Measurements from ENCODE around the gene DFFA. TPM values are rescaled to one million over a fixed set of nuclear protein-coding genes. Genes with fewer than 3 reads are reported as not detected.

DFFA gene
- total and polyA plus RNA-seq, 2 donors (not counting 1 experiment from before 2014, with no cell fraction given), result 27.8 to 33.5 TPM

GRCh38 chr1:10516925-10517676 lies 44.8 kb upstream of the DFFA start:
- H3K79me2 ChIP-seq (ENCODE audit: control insufficient read depth, insufficient read depth, low read length), result peaks cover 23% of the 10 kb centered on the region
- no peaks in the 10 kb centered on the region for H4K20me1 ChIP-seq (ENCODE audit: control insufficient read depth, extremely low read depth, insufficient read depth, low read length)
- no peak overlapping the region for H3K27ac ChIP-seq (ENCODE audit: insufficient read depth, low read length)
- no peaks in the 10 kb centered on the region for H3K27me3 ChIP-seq (ENCODE audit: control insufficient read depth, insufficient read depth, low read length)
- H3K4me3 ChIP-seq (replicated peaks in 1 of 4; ENCODE audit: control extremely low read depth in 1 of 4, insufficient read depth in 1 of 4, low read depth in 3 of 4, low read length in 4 of 4), result no peak overlapping the region
- no peak overlapping the region for H2AFZ ChIP-seq (ENCODE audit: low read length)
- H3K9ac ChIP-seq (ENCODE audit: insufficient read depth, low read length), result no peak overlapping the region
- H3K36me3 ChIP-seq (ENCODE audit: control insufficient read depth, insufficient read depth, low read length), result no peaks in the 10 kb centered on the region
- H3K4me1 ChIP-seq (ENCODE audit: control insufficient read depth, extremely low read depth, insufficient read depth, low read length), result peaks cover 4% of the 10 kb centered on the region
- no peak for TF ChIP-seq EZH2 (IDR thresholded peaks at IDR 0.05; ENCODE audit: low read length, missing control alignments)
- TF ChIP-seq CTCF (conservative IDR thresholded peaks at IDR 0.05 in 1 of 2, IDR thresholded peaks at IDR 0.05 in 1 of 2; ENCODE audit: low read depth in 1 of 2, low read length in 2 of 2), result no peak
- no peak overlapping the region for H3K4me2 ChIP-seq (ENCODE audit: extremely low read depth, insufficient read depth, low read length)
- no peaks in the 10 kb centered on the region for H3K9me3 ChIP-seq (ENCODE audit: control insufficient read depth, insufficient read depth, low read depth, low read length)
- DNase-seq (ENCODE audit: low read depth in 2 of 2), result no peak

GRCh38 chr1:10515976-10516750 lies 43.8 kb upstream of the DFFA start:
- no peak overlapping the region for H3K4me2 ChIP-seq (ENCODE audit: extremely low read depth, insufficient read depth, low read length)
- DNase-seq (ENCODE audit: low read depth in 2 of 2), result no peak
- H3K79me2 ChIP-seq (ENCODE audit: control insufficient read depth, insufficient read depth, low read length), result peaks cover 24% of the 10 kb centered on the region
- no peak overlapping the region for H2AFZ ChIP-seq (ENCODE audit: low read length)
- no peak overlapping the region for H3K9ac ChIP-seq (ENCODE audit: insufficient read depth, low read length)
- no peaks in the 10 kb centered on the region for H3K36me3 ChIP-seq (ENCODE audit: control insufficient read depth, insufficient read depth, low read length)
- TF ChIP-seq EZH2 (IDR thresholded peaks at IDR 0.05; ENCODE audit: low read length, missing control alignments) (no peak), CTCF (conservative IDR thresholded peaks at IDR 0.05 in 1 of 2, IDR thresholded peaks at IDR 0.05 in 1 of 2; ENCODE audit: low read depth in 1 of 2, low read length in 2 of 2) (no peak)
- H3K27ac ChIP-seq (ENCODE audit: insufficient read depth, low read length), result no peak overlapping the region
- no peaks in the 10 kb centered on the region for H3K27me3 ChIP-seq (ENCODE audit: control insufficient read depth, insufficient read depth, low read length)
- H3K4me1 ChIP-seq (ENCODE audit: control insufficient read depth, extremely low read depth, insufficient read depth, low read length), result peaks cover 8% of the 10 kb centered on the region
- H3K9me3 ChIP-seq (ENCODE audit: control insufficient read depth, insufficient read depth, low read depth, low read length), result no peaks in the 10 kb centered on the region
- no peak overlapping the region for H3K4me3 ChIP-seq (replicated peaks in 1 of 4; ENCODE audit: control extremely low read depth in 1 of 4, insufficient read depth in 1 of 4, low read depth in 3 of 4, low read length in 4 of 4)
- H4K20me1 ChIP-seq (ENCODE audit: control insufficient read depth, extremely low read depth, insufficient read depth, low read length), result no peaks in the 10 kb centered on the region

GRCh38 chr1:10515301-10515975 lies 43.1 kb upstream of the DFFA start:
- Histone ChIP-seq H2AFZ (ENCODE audit: low read length) (no peak overlapping the region), H3K27me3 (ENCODE audit: control insufficient read depth, insufficient read depth, low read length) (no peaks in the 10 kb centered on the region), H3K79me2 (ENCODE audit: control insufficient read depth, insufficient read depth, low read length) (peaks cover 24% of the 10 kb centered on the region), H3K9ac (ENCODE audit: insufficient read depth, low read length) (no peak overlapping the region), H3K4me3 (replicated peaks in 1 of 4; ENCODE audit: control extremely low read depth in 1 of 4, insufficient read depth in 1 of 4, low read depth in 3 of 4, low read length in 4 of 4) (no peak overlapping the region), H3K36me3 (ENCODE audit: control insufficient read depth, insufficient read depth, low read length) (no peaks in the 10 kb centered on the region), H3K9me3 (ENCODE audit: control insufficient read depth, insufficient read depth, low read depth, low read length) (no peaks in the 10 kb centered on the region), H3K4me1 (ENCODE audit: control insufficient read depth, extremely low read depth, insufficient read depth, low read length) (peaks cover 10% of the 10 kb centered on the region), H4K20me1 (ENCODE audit: control insufficient read depth, extremely low read depth, insufficient read depth, low read length) (no peaks in the 10 kb centered on the region), H3K27ac (ENCODE audit: insufficient read depth, low read length) (no peak overlapping the region), H3K4me2 (ENCODE audit: extremely low read depth, insufficient read depth, low read length) (no peak overlapping the region)
- TF ChIP-seq EZH2 (IDR thresholded peaks at IDR 0.05; ENCODE audit: low read length, missing control alignments) (no peak), CTCF (conservative IDR thresholded peaks at IDR 0.05 in 1 of 2, IDR thresholded peaks at IDR 0.05 in 1 of 2; ENCODE audit: low read depth in 1 of 2, low read length in 2 of 2) (no peak)
- no peak for DNase-seq (ENCODE audit: low read depth in 2 of 2)
